Small intestine (tissue), 7 donors: ENCODE measurements around the gene FAM135A. TPM values are rescaled to one million over a fixed set of nuclear protein-coding genes. Genes with fewer than 3 reads are reported as not detected.

ENCODE experiments used
- DNase-seq, 2 donors: peaks; one replicate each; pipeline versions ENCODE4 v3.0.0 to v3.0.0-alpha.2; 2013
- FAIRE-seq: peaks from 2 replicates; lab custom pipeline; 2012; peaks lifted over from hg19 to GRCh38; lab: Jason Lieb, UNC
- H3K27ac ChIP-seq, 3 donors: one replicate each; pipeline ENCODE4 v1.5.1; 2013; ENCODE audit warnings: low read length in 2 of 3, mild to moderate bottlenecking in 2 of 3, control low read depth in 1 of 3, inconsistent platforms in 1 of 3, low read depth in 1 of 3, moderate library complexity in 1 of 3
- H3K27me3 ChIP-seq, 3 donors: one replicate each; pipeline ENCODE4 v1.6.1; 2013; ENCODE audit warnings: low read length in 3 of 3, inconsistent platforms in 1 of 3; ENCODE audit not compliant: control insufficient read depth in 3 of 3, insufficient read depth in 3 of 3
- H3K36me3 ChIP-seq, 3 donors: one replicate each; pipeline ENCODE4 v1.6.1; 2013; ENCODE audit warnings: low read length in 3 of 3, inconsistent platforms in 1 of 3, low read depth in 1 of 3, mild to moderate bottlenecking in 1 of 3, moderate library complexity in 1 of 3; ENCODE audit not compliant: control insufficient read depth in 3 of 3, insufficient read depth in 2 of 3
- H3K4me1 ChIP-seq, 3 donors: one replicate each; pipeline ENCODE4 v1.6.1; 2013; ENCODE audit warnings: low read length in 2 of 3, inconsistent platforms in 1 of 3, low read depth in 1 of 3, mild to moderate bottlenecking in 1 of 3, moderate library complexity in 1 of 3; ENCODE audit not compliant: control insufficient read depth in 3 of 3, insufficient read depth in 2 of 3
- H3K4me3 ChIP-seq, 3 donors: one replicate each; pipeline ENCODE4 v1.5.1; 2013; ENCODE audit warnings: low read length in 3 of 3, control low read depth in 1 of 3, inconsistent platforms in 1 of 3, low read depth in 1 of 3, mild to moderate bottlenecking in 1 of 3, moderate library complexity in 1 of 3
- H3K9me3 ChIP-seq, 2 donors: one replicate each; pipeline ENCODE4 v1.6.1; 2013; ENCODE audit warnings: low read depth in 1 of 2, low read length in 1 of 2; ENCODE audit not compliant: control insufficient read depth in 2 of 2, insufficient read depth in 1 of 2
- WGBS, 3 donors: extraction: QIAGEN DNeasy Blood & Tissue Kit; methylation state at CpG; one replicate each; pipeline ENCODE4 v1.1.7; 2013; 5-methylcytosine and 5-hydroxymethylcytosine counted together
- polyA plus RNA-seq, 4 donors: library from polyadenylated mRNA; stranded (reverse) in 3 of 4; unstranded in 1 of 4; fragments of 200-250 nt in 3 of 4; fragments of 120-200 nt in 1 of 4; gene quantifications; one replicate each; pipeline versions ENCODE4 v1.2.1 to v1.2.3, GENCODE V29; 2013
- donor health status: healthy with polysubstance abuse.
- donor health status: control.
- donor health status: control.
- donor health status: Bipolar disorder and iron deficiency.
- donor health status: healthy.

The FAM135A gene
- polyA plus RNA-seq, 4 donors: 17.4 to 78.0 (median 41.8) TPM

GRCh38 chr6:70389261-70389660 is 24.0 kb upstream of the FAM135A start:
- peak overlapping the region in 1 of 3 donors; percentile 23 for H3K27ac ChIP-seq
- no peak for FAIRE-seq
- no peak overlapping the region for H3K4me3 ChIP-seq
- H3K9me3 ChIP-seq: no peaks in the 10 kb centered on the region
- H3K27me3 ChIP-seq: peaks cover 0 to 2% (median 0%) of the 10 kb centered on the region in 3 donors
- DNase-seq: no peak
- H3K4me1 ChIP-seq: peaks cover 0 to 46% (median 6%) of the 10 kb centered on the region in 3 donors
- H3K36me3 ChIP-seq: no peaks in the 10 kb centered on the region

GRCh38 chr6:70390067-70390466 is 23.2 kb upstream of the FAM135A start:
- peak overlapping the region in 1 of 3 donors; percentile 77 for H3K27ac ChIP-seq
- 29 to 32% (median 29%) methylated on average over 1 of the region's 1 CpG for WGBS, 3 donors
- no peak for FAIRE-seq
- no peak overlapping the region for H3K4me3 ChIP-seq
- H3K27me3 ChIP-seq: peaks cover 0 to 2% (median 0%) of the 10 kb centered on the region in 3 donors
- H3K9me3 ChIP-seq: no peaks in the 10 kb centered on the region
- no peak for DNase-seq
- no peaks in the 10 kb centered on the region for H3K36me3 ChIP-seq
- peaks cover 0 to 53% (median 6%) of the 10 kb centered on the region in 3 donors for H3K4me1 ChIP-seq

- 19 to 58% (median 48%) methylated on average over 3 of the region's 3 CpGs for WGBS, 3 donors
- H3K4me3 ChIP-seq: peak overlapping the region in 1 of 3 donors; percentile 5
- DNase-seq: peak; percentile 76 to 83
- peaks cover 0 to 60% (median 6%) of the 10 kb centered on the region in 3 donors for H3K4me1 ChIP-seq
- H3K27me3 ChIP-seq: peaks cover 0 to 2% (median 0%) of the 10 kb centered on the region in 3 donors
- H3K27ac ChIP-seq: peak overlapping the region; percentile 64 to 77 (median 68)
- no peak for FAIRE-seq
- H3K9me3 ChIP-seq: no peaks in the 10 kb centered on the region
- no peaks in the 10 kb centered on the region for H3K36me3 ChIP-seq
Measured at GRCh38 chr6:70391492-70391891, 21.8 kb upstream of the FAM135A start.

- peak overlapping the region in 1 of 3 donors; percentile 1 for H3K4me3 ChIP-seq
- DNase-seq (peak; percentile 81 to 91), FAIRE-seq (no peak)
- peaks cover 3 to 67% (median 4%) of the 10 kb centered on the region in 3 donors for H3K4me1 ChIP-seq
- 66 to 83% (median 80%) methylated on average over 20 of the region's 20 CpGs for WGBS, 3 donors
- H3K27ac ChIP-seq: peak overlapping the region; percentile 38 to 87 (median 74)
- peaks cover 0 to 2% (median 0%) of the 10 kb centered on the region in 3 donors for H3K27me3 ChIP-seq
- H3K36me3 ChIP-seq: peaks cover 0 to 3% (median 0%) of the 10 kb centered on the region in 3 donors
- no peaks in the 10 kb centered on the region for H3K9me3 ChIP-seq
Measured at GRCh38 chr6:70394518-70395300, 18.6 kb upstream of the FAM135A start.

- DNase-seq (peak in 1 of 2 donors; percentile 41), FAIRE-seq (peak; percentile 30)
- Histone ChIP-seq H3K27me3 (peaks cover 0 to 2% (median 0%) of the 10 kb centered on the region in 3 donors), H3K4me3 (no peak overlapping the region), H3K27ac (peak overlapping the region in 2 of 3 donors; percentile 38 to 87), H3K4me1 (peaks cover 3 to 66% (median 4%) of the 10 kb centered on the region in 3 donors), H3K9me3 (no peaks in the 10 kb centered on the region), H3K36me3 (peaks cover 0 to 3% (median 0%) of the 10 kb centered on the region in 3 donors)
Measured at GRCh38 chr6:70395301-70395672, 18.0 kb upstream of the FAM135A start.

- H3K4me1 ChIP-seq: peaks cover 3 to 57% (median 4%) of the 10 kb centered on the region in 3 donors
- no peaks in the 10 kb centered on the region for H3K9me3 ChIP-seq
- peak overlapping the region in 1 of 3 donors; percentile 87 for H3K27ac ChIP-seq
- DNase-seq (peak; percentile 41 to 53), FAIRE-seq (no peak)
- H3K27me3 ChIP-seq: peaks cover 0 to 2% (median 0%) of the 10 kb centered on the region in 3 donors
- 19 to 50% (median 48%) methylated on average over 1 of the region's 1 CpG for WGBS, 3 donors
- H3K4me3 ChIP-seq: no peak overlapping the region
- H3K36me3 ChIP-seq: peaks cover 0 to 3% (median 0%) of the 10 kb centered on the region in 3 donors
Measured at GRCh38 chr6:70396163-70396562, 17.1 kb upstream of the FAM135A start.

GRCh38 chr6:70396796-70397729 is 16.2 kb upstream of the FAM135A start:
- WGBS, 3 donors: 68 to 74% (median 71%) methylated on average over 10 of the region's 10 CpGs
- no peaks in the 10 kb centered on the region for H3K27me3 ChIP-seq
- peaks cover 0 to 3% (median 0%) of the 10 kb centered on the region in 3 donors for H3K36me3 ChIP-seq
- H3K4me1 ChIP-seq: peaks cover 3 to 48% (median 4%) of the 10 kb centered on the region in 3 donors
- DNase-seq (peak in 1 of 2 donors; percentile 28), FAIRE-seq (no peak)
- H3K27ac ChIP-seq: peak overlapping the region; percentile 50 to 87 (median 84)
- H3K9me3 ChIP-seq: no peaks in the 10 kb centered on the region
- H3K4me3 ChIP-seq: no peak overlapping the region
